ENCODE results near the gene PKN1.
"Not testable (repeated sequence)": the region's sequence is repeated elsewhere in the genome, so short reads cannot be mapped to it uniquely, and the experiment has no call there.

Gene PKN1

DNA sequence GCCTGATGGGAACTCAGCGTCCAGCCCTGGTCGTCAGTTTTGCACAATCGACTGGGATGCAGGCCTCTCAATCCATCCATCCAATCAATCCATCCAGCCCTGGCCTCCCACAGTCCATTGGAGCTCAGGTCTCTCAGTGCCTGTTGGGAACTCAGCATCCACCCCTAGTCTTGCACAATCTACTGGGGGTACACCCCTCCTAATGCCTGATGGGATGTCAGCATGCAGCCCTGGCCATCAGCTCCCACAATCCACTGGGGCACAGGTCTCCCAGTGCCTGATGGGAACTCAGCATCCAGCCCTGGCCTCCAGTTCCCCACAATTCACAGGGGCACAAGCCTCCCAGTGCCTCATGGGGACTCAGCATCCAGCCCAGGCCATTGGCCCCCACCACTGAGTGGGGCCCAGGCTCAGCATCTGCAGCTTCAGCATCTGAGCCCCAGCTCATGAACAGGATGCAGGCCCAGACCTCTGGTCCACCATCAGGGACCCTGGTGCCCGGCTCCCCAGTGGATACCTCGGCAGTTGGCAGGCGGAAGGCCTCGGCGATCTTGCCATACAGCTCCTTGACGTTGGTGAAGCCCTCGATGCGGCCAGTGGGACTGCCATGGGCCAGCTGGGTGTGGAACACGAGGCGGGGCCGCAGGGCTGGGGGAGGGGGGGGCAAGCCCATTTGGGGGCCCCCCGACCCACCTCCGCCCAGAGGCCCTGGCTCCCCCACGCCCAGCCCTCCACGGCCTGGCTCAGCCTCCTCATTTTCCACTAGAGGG lies 49.3 kb downstream of the PKN1 start:
- no peak for DNase-seq (ENCODE audit: low read depth, low spot score)

DNA sequence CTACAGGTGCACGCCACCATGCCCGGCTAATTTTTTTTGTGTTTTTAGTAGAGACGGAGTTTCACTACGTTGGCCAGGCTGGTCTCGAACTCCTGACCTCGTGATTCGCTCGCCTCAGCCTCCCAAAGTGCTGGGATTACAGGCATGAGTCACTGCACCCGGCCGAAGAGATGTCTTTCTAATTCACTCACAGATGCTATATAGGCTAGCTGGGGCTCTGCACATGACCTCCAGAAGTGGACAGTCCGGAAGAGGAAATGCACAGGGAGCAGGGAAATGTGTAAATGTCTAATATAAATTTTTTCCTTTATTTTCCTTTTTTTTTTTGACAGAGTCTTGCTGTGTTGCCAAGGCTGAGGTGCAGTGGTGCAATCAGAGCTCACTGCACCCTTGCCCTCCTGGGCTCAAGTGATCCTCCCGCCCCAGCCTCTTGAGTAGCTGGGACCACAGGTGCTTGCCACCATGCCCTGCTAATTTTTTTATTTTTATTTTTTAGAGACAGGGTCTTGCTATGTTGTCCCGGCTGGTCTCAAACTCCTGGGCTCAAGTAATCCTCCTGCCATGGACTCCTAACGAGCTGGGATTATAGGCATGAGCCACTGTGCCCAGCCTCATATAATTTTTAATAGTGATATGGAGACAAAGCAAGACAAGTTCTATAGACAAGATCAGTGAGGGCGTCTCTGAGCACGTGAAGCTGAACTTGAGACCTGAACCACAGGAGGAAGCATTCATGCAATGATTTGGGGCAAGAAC lies 54.4 kb downstream of the PKN1 start:
- DNase-seq (ENCODE audit: low read depth, low spot score) = no peak

DNA sequence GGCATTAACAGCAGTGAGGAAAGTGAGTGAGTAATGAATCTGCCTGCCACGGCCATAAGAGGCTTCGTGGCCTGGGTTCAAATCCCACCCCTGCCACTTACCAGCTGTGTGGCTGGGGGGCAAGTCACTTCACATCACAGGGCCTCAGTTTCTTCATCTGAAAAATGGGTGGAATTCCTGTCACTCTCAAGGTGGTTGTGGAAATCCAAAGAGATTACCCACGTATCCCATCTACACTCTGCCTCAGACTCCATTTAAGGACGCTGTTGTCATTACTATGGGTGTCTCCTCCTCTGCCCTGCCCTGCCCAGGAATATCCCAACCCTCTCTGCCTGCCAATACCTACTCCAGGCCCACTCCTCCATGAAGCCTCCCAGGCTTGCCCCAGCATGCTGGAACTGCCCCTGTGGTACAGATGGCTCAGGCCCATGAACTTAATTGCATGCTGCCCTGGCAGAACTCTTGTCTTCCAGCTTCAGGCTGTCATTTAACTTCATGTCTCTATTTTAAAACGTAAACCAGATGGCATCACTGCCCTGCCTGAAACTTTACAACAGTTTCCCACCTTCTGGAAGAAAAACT lies 59.7 kb downstream of the PKN1 start:
- DNase-seq (ENCODE audit: low read depth, low spot score) = no peak

DNA sequence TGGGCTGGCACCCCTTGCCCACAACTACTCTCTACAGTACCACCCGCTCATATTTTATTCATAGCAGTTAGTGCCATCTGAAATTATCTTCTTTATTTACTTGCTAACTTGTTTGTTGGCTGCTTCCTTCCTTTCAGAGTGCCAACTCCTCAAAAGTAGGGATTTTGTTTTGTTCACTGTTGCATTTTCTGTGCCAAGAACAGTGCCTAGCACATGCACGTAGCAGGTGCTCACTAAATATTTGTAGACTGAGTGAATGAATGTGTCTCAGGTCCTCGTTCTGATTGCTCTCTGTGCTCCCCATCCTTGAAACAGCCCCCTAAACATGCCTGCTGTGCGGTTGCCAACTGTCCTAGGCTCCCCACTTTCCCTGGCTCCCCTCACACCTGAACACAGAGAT lies 61.3 kb downstream of the PKN1 start:
- no peak for DNase-seq (ENCODE audit: low read depth, low spot score)

DNA sequence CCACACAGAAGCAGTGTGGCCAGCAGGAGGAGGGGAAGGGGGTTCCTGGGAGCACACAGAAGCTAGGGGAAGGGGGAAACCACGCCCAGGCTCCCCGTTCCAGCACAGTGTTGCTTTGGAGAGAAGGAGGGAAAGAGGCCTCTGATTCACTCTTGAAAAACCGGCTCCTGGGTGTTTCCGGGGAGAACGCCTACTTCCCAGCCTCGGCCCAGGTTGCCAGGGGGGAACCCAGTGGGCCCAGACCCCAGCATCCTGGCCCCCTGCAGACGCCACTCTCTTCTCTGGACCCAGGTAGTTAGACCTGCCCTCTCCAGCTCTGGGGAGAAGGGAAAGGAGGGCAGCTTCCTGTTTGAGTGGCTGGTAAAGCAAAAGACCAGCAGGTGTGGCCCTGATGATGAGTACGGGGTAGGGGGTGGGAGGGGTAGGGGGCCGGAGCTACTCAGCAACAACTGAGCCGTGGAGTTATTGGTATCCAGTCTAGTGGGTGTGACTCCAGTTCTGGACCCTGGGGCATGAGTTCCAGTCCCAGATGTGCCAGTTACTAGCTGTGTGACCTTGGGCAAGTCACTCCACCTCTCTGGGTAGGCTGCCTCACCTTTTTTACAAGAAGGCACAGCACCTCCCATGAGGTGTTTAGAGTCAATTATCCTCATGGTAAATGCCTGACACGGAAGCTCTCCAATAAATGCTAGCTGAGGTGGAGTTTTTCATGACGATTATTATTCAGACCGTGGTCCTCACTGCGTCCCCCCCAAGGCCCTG lies 62.0 kb downstream of the PKN1 start:
- no peak for DNase-seq (ENCODE audit: low read depth, low spot score)

DNA sequence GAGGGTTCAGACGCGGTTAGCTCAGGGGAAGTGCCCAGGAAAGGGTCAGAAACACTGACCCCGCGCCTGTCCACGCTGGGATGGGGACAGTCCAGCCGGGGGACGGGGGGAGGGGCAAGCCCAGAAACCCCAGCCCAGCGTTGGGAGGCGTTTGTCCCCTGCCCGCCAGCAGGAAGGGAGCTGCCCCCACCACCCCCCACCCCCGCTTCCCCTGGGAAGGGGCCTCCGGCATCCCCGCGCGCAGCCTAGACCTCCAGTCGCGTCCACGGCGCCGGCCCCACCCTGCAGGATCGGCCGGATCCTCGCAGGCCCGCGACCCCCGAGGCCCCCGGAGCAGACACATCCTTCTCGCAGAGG lies 62.5 kb downstream of the PKN1 start:
- no peak for DNase-seq (ENCODE audit: low read depth, low spot score)

DNA sequence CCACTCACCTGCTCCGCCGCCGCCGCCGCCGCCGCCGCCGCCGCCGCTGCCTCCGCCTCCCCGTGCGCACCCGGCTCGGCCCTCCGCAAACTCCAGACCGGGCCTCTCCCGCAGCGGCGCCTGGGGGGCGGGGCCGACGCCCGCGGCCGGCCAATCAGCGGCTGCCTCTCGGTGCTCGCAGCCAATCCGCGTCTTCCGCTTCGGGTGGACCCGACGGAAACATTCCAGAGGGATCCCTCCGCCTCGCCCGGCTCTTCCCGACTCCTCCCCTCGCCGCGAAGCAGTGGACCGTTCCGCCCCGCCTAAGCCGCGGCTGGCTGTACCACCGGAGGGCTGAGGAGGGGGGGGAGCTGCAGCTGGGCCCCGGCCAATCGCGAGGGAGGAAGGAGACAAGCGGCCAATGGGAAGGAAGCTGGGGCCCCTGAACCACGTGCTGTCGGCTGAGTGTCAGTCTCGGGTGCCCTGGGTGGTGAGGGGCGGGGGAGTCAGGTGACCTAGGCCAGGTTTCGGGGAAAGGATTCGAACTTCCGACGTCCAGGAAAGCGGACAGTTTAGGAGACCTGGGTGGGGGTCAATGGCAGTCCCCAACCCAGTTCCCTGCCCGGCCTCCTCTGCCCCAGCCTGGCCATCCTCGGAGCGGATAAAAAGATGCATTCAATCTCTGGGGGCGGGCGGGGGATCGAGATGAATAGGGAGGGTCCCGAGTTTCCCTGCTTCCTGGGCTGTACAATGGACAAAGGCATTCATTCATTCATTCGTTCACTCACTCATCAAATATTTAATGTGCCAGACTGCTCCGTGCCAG lies 63.1 kb downstream of the PKN1 start, which contains the start of gene GIPC1:
GIPC1 (minus strand) TSS at position 99 of the 805 bp plus-strand sequence. CDS start 13,151 bp downstream, outside the sequence.
- peak; percentile 97 for DNase-seq (ENCODE audit: low read depth, low spot score)

DNA sequence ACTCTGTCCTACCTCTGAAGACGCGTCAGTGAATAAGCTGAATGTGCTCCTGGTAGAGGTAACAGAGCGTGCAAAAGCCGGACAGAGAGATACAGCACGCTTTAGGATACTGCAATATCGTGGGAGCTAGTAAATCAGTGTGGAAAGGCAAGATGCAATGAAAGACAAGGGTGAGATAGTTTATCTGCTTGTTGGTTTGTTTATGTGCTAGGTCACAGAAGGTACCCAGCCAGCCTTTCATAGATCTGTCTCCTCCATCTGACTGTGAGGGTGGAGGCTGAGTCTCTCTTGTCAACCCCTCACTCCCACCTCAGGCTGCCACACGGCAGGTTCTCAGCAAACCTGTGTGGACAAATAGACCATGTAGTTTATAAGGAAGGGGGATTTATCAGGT lies 63.7 kb downstream of the PKN1 start:
- DNase-seq (ENCODE audit: low read depth, low spot score) = no peak

DNA sequence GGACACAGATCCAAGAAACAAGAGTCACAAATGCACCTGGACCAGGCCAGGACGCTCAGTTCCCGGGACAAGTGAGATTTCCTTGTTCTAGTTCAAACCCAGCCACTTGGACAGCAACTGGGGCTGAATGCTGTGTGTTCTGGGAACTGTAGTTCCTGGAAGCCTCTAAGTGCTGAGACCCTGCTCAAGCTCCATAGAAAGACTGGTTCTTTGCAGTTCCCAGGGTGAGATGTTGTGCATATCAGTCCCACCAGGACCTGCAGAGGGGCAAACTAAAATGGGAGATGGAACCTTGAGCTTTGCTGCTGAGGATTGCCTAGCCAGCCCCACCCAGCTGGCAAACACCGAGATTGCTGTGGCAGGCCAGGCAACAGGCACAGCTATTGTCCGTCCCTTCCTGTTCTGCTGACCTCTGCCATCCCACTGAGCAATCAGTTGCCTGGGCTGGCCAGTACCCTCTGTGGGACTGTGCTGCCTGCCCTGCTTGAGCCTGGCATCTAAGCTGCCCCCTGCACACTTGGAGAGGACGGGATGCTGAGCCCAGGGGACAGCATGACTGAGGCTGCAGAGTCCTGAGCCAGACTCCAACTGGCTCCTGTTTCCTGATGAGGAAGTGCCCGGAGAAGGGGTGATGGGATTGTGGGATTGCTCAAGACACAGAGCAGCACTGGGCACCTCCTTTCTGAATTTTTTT lies 64.3 kb downstream of the PKN1 start:
- DNase-seq (ENCODE audit: low read depth, low spot score) = no peak

DNA sequence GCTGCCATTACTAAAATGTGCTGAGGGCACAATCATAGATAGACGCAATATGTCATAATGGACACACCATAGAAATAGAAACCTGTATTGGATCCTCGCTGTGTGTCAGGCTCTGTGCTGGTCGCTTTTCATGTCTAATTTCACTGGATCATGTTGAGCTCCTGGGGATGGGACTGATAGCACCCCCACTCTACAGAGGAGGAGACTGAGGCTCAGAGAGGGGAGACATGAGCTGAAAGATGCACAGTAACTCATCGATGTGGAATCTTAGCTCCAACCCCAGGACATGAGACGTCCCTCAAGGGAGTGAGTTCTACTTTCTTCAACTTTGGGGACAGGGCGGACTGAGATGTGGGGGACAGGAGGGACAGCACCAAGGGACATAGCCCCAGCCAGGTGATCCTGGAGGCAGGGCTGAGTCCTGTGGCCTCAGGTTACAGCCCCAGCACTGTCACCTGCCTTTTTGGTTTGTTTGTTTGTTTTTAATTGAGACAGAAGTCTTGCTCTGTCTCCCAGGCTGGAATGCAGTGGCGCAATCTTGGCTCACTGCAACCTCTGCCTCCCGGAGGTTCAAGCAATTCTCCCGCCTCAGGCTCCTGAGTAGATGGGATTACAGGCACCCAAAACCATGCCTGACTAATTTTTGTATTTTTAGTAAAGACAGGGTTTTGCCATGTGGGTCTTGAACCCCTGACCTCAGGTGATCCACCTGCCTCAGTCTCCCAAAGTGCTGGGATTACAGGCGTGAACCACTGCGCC lies 69.4 kb downstream of the PKN1 start:
- DNase-seq (ENCODE audit: low read depth, low spot score) = no peak

DNA sequence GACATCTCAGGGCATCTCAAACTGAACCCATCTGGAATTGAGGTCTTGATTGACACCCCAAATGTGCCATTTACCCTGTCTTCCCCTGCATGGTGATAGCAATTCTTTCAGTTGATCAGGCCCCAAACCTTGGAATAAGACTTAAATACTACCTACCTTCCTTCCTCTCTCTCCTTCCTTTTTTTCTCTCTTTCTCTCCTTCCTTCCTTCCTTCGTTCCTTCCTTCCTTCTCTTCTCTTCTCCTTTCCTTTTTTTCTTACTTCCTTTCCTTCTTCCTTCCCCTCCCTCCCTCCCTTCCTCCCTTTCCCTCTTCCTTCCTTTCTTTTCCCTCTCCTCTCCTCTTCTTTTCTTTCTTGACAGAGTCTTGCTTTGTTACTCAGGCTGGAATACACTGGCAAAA lies 70.2 kb downstream of the PKN1 start:
- DNase-seq (ENCODE audit: low read depth, low spot score) = no peak

DNA sequence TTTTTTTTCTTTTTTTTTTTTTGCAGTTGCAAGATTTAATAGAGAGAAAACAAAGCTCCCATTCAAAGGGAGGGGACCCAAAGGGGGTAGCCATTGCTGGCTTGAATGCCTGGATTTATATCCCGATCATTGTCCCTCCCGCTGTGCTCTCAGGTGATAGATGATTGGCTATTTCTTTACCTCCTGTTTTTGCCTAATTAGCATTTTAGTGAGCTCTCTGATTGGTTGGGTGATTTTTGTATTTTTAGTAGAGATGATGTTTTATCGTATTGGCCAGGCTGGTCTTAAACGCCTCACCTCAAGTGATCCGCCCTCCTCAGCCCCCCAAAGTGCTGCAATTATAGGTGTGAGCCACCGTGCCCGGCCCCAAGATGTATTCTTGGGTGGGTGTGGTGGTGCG lies 71.5 kb downstream of the PKN1 start:
- DNase-seq (ENCODE audit: low read depth, low spot score) = not testable (repeated sequence)

DNA sequence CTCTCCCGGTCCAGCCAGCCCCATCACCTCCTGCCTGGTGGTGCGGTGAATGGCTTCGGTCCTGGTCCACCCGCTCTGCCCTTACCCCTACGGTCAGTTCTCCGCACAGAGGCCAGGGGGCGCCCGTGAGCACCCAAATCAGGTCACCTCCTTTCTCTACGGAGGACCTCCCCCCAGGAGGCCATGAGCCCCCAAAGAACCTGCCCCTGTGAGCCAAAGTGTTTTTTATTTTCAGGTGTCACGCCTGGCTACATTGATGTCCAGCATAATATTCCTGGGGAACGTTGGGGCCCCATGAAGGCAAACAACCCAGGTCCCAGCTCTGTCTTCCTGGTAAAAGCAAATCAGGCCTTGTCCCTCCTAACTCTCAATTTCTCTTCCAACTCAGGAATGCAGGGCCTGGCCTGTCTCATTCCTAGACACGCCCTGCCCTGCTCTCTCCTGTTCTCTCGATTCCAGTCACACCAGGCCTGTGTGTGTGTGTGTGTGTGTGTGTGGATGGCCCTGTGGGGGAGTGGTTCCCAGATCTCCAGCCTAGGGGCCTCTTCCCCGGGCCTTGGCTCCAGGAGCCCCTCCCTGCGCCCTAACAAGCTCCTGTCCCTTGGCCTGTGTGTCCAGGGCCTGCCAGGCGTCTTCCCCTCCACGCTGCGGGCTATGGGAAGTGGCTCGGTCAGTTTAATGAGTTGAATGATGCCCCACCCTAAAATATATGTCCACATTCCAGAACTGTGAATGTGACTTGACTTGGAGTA lies 72.6 kb downstream of the PKN1 start:
- DNase-seq (ENCODE audit: low read depth, low spot score) = no peak

DNA sequence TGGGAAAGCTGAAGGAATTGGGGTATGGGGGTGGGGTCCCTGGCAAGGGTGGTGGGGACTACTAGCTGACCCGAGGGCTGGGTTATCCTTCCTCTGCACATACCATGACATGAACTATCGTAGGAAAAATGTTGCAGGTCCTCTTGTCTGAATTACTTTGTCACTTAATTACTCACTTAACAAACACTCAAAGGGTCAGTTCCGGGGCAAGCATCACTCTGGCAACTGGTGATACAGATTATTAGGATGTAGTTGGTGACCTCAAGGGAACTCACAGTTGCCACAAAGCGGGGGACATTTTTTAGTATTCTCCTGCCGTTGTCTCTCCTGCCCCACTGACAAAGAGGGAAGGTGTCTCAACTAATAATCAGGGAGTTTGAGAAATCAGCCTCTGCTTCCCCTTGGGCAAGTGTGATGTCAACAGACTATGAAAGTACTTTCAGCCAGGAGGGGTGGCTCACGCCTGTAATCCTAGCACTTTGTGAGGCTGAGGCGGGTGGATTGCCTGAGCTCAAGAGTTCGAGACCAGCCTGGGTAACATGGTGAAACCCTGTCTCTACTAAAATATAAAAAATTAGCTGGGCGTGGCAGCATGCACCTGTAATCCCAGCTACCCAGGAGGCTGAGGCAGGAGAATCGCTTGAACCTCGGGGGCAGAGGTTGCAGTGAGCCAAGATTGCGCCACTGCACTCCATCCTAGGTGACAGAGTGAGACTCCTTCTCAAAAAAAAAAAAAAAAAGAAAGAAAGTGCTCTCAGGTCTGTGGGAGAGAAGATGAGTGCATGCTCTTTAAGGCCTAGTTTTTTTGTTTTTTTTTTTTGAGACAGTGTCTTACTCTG lies 74.8 kb downstream of the PKN1 start:
- no peak for DNase-seq (ENCODE audit: low read depth, low spot score)

DNA sequence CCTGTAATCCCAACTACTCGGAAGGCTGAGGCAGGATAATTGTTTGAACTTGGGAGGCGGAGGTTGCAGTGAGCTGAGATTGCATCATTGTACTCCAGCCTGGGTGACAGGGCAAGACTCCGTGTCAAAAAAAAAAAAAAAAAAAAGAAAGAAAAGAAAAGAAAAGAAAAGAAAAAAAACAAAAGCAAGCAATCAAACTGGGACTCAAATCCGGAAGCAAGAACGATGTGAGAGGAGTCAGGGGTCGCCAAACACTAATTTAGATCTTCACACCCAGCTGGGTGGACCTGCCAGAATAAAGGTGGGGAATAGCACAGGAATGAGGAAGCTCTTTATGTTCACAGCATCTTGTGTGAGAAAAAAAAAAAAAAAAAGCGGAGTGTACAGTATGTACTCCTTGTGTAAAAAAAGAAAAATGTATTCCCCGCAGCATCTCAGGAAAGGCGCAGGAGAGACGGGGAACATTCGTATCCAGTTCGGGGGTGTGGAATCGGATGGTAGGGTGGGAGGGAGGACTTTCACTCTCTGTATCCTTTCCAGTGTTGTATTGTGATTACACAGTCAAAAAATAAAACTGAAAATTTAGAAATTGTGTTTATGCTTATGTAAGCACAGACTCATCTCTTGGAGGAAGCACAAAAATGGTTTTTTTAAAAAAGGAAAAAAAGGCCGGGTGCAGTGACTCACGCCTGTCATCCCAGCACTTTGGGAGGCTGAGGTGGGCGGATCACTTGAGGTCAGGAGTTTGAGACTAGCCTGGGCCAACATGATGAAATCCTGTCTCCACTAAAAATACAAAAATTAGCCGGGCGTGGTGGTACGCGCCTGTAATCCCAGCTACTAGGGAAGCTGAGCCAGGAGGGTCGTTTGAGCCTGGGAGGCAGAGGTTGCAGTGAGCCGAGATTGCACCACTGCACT lies 77.5 kb downstream of the PKN1 start:
- no peak for DNase-seq (ENCODE audit: low read depth, low spot score)

DNA sequence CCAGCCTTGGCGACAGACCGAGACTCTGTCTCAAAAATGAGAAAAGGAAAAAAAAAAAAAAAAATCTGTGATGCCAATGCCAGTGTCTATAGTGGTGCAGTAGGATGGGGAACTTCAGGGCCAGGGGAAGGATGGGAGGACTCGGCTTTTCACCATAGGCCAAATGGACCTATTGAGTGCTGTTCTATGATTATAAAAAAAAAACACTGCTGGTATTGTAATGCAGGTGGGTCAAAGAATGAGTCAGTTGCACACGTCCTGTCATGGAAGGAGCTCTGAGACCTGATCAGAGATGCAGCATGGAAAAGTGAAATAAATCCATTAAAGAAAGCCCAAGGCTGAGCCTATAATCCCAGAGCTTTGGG lies 78.1 kb downstream of the PKN1 start:
- no peak for DNase-seq (ENCODE audit: low read depth, low spot score)

DNA sequence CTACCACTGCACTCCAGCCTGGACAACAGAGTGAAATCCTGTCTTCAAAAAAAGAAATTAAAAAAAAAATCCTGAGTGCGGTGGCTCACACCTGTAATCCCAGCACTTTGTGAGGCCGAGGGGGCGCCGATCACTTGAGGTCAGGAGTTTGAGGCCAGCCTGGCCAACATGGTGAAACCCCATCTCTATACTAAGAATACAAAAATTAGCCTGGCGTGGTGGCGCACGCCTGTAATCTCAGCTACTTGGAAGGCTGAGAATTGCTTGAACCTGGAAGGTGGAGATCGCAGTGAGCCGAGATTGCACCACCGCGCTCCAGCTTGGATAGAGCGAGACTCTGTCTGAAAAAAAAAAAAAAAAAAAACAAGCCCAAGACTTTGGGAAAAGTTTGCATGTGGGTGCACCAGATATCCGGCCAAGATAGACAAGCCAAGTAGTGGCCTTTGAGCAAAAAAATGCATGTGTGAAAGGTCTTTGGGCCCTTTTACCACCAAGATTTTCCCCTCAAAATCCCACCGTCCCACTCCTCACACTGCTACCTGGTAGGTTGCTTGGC lies 79.4 kb downstream of the PKN1 start:
- DNase-seq (ENCODE audit: low read depth, low spot score) = no peak

Measured in smooth muscle cell of the brain vasculature (primary cell).